IgD-negative memory B cell (primary cell): ENCODE data around the gene FKBP15. TPM values are rescaled to one million over a fixed set of nuclear protein-coding genes. Genes with fewer than 3 reads are reported as not detected.
"Not testable (repeated sequence)": the region's sequence is repeated elsewhere in the genome, so short reads cannot be mapped to it uniquely, and the experiment has no call there.

ENCODE experiments used
- H3K27ac Mint-ChIP-seq, 3 donors: one replicate each; pipeline ENCODE4 v1.8.0; 2020 to 2022; ENCODE audit warnings: mild to moderate bottlenecking in 3 of 3, mixed read lengths in 3 of 3, moderate library complexity in 1 of 3
- H3K27me3 Mint-ChIP-seq: one replicate; pipeline ENCODE4 v1.8.0; 2021; ENCODE audit warnings: mixed read lengths
- H3K36me3 Mint-ChIP-seq: one replicate; pipeline ENCODE4 v1.8.0; 2020; ENCODE audit warnings: mild to moderate bottlenecking, mixed read lengths
- H3K4me1 Mint-ChIP-seq, 3 donors: one replicate each; pipeline ENCODE4 v1.8.0; 2020 to 2022; ENCODE audit warnings: mixed read lengths in 3 of 3, mild to moderate bottlenecking in 1 of 3
- H3K4me3 Mint-ChIP-seq, 4 donors: one replicate each; pipeline ENCODE4 v1.8.0; 2020 to 2022; ENCODE audit warnings: mild to moderate bottlenecking in 4 of 4, mixed read lengths in 4 of 4, moderate library complexity in 3 of 4
- H3K9me3 Mint-ChIP-seq, 3 donors: one replicate each; pipeline ENCODE4 v1.8.0; 2020 to 2021; ENCODE audit warnings: mixed read lengths in 3 of 3, mild to moderate bottlenecking in 1 of 3
- polyA plus RNA-seq: library from polyadenylated mRNA; unstranded; fragments of 300-500 nt; fragmentation: Illumina TruSeq; gene quantifications from one replicate; pipeline ENCODE4 v1.2.3, GENCODE V29; 2021

The FKBP15 gene
- polyA plus RNA-seq, 1 donor from 2014 or later: 16.8 TPM

DNA sequence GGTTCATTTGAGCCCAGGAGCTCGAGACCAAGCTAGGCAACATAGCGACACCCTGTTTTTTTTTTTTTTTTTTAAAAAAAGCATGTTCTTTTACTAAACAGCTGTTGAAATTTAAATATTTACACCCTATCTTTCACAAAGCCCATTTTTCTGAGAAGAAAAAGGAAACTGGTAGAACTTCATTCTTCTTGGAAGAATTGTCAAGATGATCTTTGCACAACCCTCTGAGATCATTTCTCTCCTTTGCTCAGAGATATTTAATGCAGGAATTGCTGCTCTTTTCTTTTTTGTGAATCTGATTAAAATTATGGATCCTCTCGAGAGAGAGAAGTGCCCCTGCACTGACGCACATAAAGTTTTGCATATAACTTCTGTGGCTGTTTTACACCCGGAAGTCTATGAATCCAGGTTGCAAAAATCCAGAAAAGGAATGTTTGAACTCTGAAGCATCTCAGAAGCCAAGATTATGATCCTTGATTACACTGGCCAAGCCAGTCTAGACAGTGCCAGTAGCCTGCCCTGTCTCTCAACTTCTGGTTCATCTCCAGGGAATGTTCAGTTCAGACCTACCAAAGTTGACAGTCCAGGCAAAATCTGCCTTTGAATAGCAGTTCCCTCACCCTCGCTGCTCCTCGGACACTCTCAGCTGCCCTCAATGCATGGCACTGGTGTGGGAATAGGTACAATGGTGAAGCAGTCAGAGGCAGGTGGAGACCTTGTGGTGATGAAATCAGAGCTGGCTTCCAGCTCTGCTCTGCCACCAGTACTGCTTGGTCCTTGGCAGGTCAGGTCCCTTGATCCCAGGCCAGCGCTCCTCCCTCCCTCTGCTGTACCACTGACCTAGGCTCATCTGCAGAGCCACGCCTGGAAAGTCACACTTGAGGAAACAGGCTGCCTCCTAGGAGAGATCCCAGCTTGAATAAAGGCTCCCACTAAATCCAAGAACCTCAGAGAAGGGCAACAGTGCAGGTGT, 83.6 kb downstream of the FKBP15 start:
- H3K36me3 Mint-ChIP-seq: no peaks in the 10 kb centered on the region
- no peak overlapping the region for H3K27ac Mint-ChIP-seq
- H3K4me3 Mint-ChIP-seq: no peak overlapping the region
- no peaks in the 10 kb centered on the region for H3K4me1 Mint-ChIP-seq
- H3K27me3 Mint-ChIP-seq: peaks cover 3% of the 10 kb centered on the region
- peaks cover 2 to 15% (median 7%) of the 10 kb centered on the region in 3 donors for H3K9me3 Mint-ChIP-seq

- peaks cover 4% of the 10 kb centered on the region for H3K27me3 Mint-ChIP-seq
- no peak overlapping the region for H3K27ac Mint-ChIP-seq
- peaks cover 0 to under 1% (median 0%) of the 10 kb centered on the region in 3 donors for H3K4me1 Mint-ChIP-seq
- no peaks in the 10 kb centered on the region for H3K36me3 Mint-ChIP-seq
- H3K9me3 Mint-ChIP-seq: peaks cover 0 to 2% (median under 1%) of the 10 kb centered on the region in 3 donors
- H3K4me3 Mint-ChIP-seq: no peak overlapping the region
Observed at GRCh38 chr9:113131689-113132151, 89.4 kb downstream of the FKBP15 start.

DNA sequence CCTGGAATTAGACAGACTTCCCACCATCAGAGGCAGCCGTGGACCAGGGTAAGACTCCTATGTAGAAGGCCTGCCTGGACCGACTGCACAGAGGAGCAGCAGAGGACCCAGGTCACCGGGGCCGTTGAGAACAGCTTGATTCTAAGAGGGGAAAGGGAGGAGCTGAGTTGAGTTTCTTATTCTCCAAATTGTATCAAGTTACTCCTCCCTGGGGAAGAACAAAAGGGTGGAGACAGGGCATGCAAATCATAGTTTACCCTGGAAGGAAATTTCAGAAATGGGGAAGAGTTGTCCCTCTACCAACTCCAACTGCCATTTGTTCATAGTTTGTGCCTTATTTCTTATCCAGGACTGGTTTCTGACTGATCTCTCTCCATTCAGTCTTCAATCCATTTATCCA, 91.2 kb downstream of the FKBP15 start:
- Mint-ChIP-seq H3K36me3 (no peaks in the 10 kb centered on the region), H3K9me3 (peaks cover 0 to 2% (median 2%) of the 10 kb centered on the region in 3 donors), H3K27me3 (peaks cover 4% of the 10 kb centered on the region), H3K4me1 (peaks cover 0 to 3% (median 0%) of the 10 kb centered on the region in 3 donors), H3K4me3 (no peak overlapping the region), H3K27ac (no peak overlapping the region)

GRCh38 chr9:113129466-113129865, 91.6 kb downstream of the FKBP15 start:
- H3K4me1 Mint-ChIP-seq: peaks cover 0 to 3% (median 0%) of the 10 kb centered on the region in 3 donors
- no peaks in the 10 kb centered on the region for H3K36me3 Mint-ChIP-seq
- H3K9me3 Mint-ChIP-seq: peaks cover 0 to 2% (median 2%) of the 10 kb centered on the region in 3 donors
- no peak overlapping the region for H3K27ac Mint-ChIP-seq
- H3K4me3 Mint-ChIP-seq: no peak overlapping the region
- peaks cover 4% of the 10 kb centered on the region for H3K27me3 Mint-ChIP-seq

DNA sequence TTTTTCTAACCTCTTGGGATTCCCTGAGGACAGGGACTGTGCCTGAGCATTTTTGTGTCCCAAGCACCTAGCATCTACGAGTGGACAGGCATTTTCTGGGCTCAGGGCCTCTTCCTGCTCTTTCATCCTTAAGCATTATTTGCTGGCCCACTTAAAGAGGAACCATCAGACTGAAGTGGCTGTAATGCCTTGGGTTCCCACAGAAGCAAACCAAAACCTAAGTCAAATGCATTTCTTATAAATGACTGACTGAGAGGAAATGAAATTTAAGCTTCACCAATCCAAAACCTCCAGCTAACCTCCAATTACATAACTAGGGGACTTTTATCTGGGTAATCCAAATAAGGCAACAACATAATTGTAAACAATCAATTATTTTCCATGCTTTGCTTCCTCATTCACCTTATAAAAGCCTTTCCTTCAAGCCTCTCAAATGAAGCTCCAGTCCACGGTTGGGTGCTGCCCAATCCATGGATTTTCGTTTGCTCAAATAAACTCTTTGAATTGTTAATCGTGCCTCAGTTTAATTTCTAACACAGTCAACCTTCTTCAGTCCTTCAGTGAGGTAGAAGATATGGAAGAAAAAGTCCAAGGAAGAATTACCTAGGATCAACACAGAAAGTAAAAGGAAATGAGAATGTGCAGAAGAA, 95.6 kb downstream of the FKBP15 start:
- no peaks in the 10 kb centered on the region for H3K36me3 Mint-ChIP-seq
- peaks cover 0 to 2% (median 0%) of the 10 kb centered on the region in 3 donors for H3K9me3 Mint-ChIP-seq
- peaks cover 0 to 3% (median 0%) of the 10 kb centered on the region in 3 donors for H3K4me1 Mint-ChIP-seq
- no peak overlapping the region for H3K4me3 Mint-ChIP-seq
- no peak overlapping the region for H3K27ac Mint-ChIP-seq
- H3K27me3 Mint-ChIP-seq: peaks cover 2% of the 10 kb centered on the region

DNA sequence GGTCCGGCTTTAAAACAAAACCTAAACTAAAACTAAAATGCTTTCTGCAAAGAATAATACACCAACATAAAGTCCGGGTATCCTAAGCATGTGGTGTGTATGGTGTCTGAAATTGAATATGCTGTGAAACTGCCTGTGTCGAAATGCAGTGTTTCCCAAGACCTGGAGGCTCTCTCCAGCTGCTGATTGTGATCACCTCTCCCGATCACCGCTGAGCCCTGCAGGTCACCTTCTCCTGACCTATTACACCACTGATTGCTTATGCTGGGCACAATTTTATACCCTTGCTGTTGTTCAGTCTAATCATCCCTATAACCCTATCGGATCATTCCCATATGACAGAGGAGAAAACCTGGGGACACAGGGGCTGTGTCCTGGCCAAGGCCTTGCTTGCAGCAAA, 102.2 kb downstream of the FKBP15 start:
- H3K27me3 Mint-ChIP-seq, H3K4me3 Mint-ChIP-seq: not testable (repeated sequence)

More for the DNA sequence above, 102.2 kb downstream of the FKBP15 start:
- not testable (repeated sequence) for H3K27ac Mint-ChIP-seq, H3K36me3 Mint-ChIP-seq, H3K4me1 Mint-ChIP-seq, H3K9me3 Mint-ChIP-seq

Other genes starting within 250 kb of the FKBP15 start
- 1.2 TPM for gene ZNF883, start 209.1 kb downstream of the FKBP15 start, polyA plus RNA-seq
- gene ZFP37, start 164.6 kb downstream of the FKBP15 start, polyA plus RNA-seq: 2.5 TPM
- gene SLC31A2, start 70.3 kb downstream of the FKBP15 start, polyA plus RNA-seq: 0.85 TPM
- gene SLC31A1, start 267 bp upstream of the FKBP15 start, polyA plus RNA-seq: 1.9 TPM
- gene CDC26, start 54.3 kb upstream of the FKBP15 start, polyA plus RNA-seq: 135 TPM
- 23.4 TPM for gene PRPF4, start 54.4 kb upstream of the FKBP15 start, polyA plus RNA-seq
- not detected for gene RNF183, start 82.1 kb upstream of the FKBP15 start, polyA plus RNA-seq
- gene WDR31, start 119.0 kb upstream of the FKBP15 start, polyA plus RNA-seq: 0.13 TPM
- 1.3 TPM for gene BSPRY, start 128.3 kb upstream of the FKBP15 start, polyA plus RNA-seq
- 48.0 TPM for gene HDHD3, start 155.7 kb upstream of the FKBP15 start, polyA plus RNA-seq
- gene ALAD, start 180.0 kb upstream of the FKBP15 start, polyA plus RNA-seq: 19.9 TPM
- gene POLE3, start 189.4 kb upstream of the FKBP15 start, polyA plus RNA-seq: 83.2 TPM
- not detected for gene C9orf43, start 189.5 kb upstream of the FKBP15 start, polyA plus RNA-seq
- 16.2 TPM for gene RGS3, start 242.4 kb upstream of the FKBP15 start, polyA plus RNA-seq